Panc1 (cell line): ENCODE measurements around the gene KTI12.
"Not testable (repeated sequence)": the region's sequence is repeated elsewhere in the genome, so short reads cannot be mapped to it uniquely, and the experiment has no call there.

Experiments used
- CTCF ChIP-seq: fragments of 450-650 bp; IDR thresholded peaks from 2 replicates; pipeline ENCODE4 v1.5.1; 2017; ENCODE audit warnings: mild to moderate bottlenecking
- POLR2AphosphoS5 ChIP-seq: IDR thresholded peaks from 2 replicates; pipeline ENCODE4 v1.6.1; 2012; ENCODE audit warnings: mild to moderate bottlenecking, low read depth, low read length, moderate library complexity
- SIN3A ChIP-seq: IDR thresholded peaks from 2 replicates; pipeline ENCODE4 v1.6.1; 2012; ENCODE audit warnings: low read depth, mild to moderate bottlenecking, low read length, moderate library complexity, borderline replicate concordance; ENCODE audit not compliant: insufficient read depth
- TF ChIP-seq, protein P1 (sequence below), 2 experiments: IDR thresholded peaks; 2 replicates each; pipeline ENCODE4 v1.6.1; 2011 to 2012; ENCODE audit warnings: low read depth in 2 of 2, control low read depth in 1 of 2, low read length in 1 of 2, mild to moderate bottlenecking in 1 of 2, moderate library complexity in 1 of 2; ENCODE audit not compliant: insufficient read depth in 1 of 2

- not testable (repeated sequence) for TF ChIP-seq POLR2AphosphoS5, CTCF, SIN3A
- TF ChIP-seq, protein P1, sequence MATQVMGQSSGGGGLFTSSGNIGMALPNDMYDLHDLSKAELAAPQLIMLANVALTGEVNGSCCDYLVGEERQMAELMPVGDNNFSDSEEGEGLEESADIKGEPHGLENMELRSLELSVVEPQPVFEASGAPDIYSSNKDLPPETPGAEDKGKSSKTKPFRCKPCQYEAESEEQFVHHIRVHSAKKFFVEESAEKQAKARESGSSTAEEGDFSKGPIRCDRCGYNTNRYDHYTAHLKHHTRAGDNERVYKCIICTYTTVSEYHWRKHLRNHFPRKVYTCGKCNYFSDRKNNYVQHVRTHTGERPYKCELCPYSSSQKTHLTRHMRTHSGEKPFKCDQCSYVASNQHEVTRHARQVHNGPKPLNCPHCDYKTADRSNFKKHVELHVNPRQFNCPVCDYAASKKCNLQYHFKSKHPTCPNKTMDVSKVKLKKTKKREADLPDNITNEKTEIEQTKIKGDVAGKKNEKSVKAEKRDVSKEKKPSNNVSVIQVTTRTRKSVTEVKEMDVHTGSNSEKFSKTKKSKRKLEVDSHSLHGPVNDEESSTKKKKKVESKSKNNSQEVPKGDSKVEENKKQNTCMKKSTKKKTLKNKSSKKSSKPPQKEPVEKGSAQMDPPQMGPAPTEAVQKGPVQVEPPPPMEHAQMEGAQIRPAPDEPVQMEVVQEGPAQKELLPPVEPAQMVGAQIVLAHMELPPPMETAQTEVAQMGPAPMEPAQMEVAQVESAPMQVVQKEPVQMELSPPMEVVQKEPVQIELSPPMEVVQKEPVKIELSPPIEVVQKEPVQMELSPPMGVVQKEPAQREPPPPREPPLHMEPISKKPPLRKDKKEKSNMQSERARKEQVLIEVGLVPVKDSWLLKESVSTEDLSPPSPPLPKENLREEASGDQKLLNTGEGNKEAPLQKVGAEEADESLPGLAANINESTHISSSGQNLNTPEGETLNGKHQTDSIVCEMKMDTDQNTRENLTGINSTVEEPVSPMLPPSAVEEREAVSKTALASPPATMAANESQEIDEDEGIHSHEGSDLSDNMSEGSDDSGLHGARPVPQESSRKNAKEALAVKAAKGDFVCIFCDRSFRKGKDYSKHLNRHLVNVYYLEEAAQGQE (IDR thresholded peaks at IDR 0.05; ENCODE audit: insufficient read depth in 1 of 2, low read depth in 2 of 2, low read length in 1 of 2), result not testable (repeated sequence)
Observed at GRCh38 chr1:52077277-52077676, 43.7 kb upstream of the KTI12 start.
